GM10266 (cell line): ENCODE measurements around the gene RAB14.
"Not testable (repeated sequence)": the region's sequence is repeated elsewhere in the genome, so short reads cannot be mapped to it uniquely, and the experiment has no call there.

Experiments
- DNase-seq: peaks from one replicate; pipeline ENCODE4 v3.0.0; 2012; ENCODE audit errors: extremely low spot score
- CTCF ChIP-seq: IDR thresholded peaks from 2 replicates; pipeline ENCODE4 v1.5.1; 2012; ENCODE audit warnings: mild to moderate bottlenecking, low read depth; ENCODE audit not compliant: control insufficient read depth, insufficient read depth; ENCODE audit errors: missing control alignments

The RAB14 gene

GRCh38 chr9:121141306-121141705 is 60.4 kb downstream of the RAB14 start:
- no peak for DNase-seq
- no peak for TF ChIP-seq CTCF

- TF ChIP-seq CTCF = no peak
- DNase-seq = no peak
These were observed 61.5 kb downstream of the RAB14 start for GRCh38 chr9:121140162-121140561.

- no peak for TF ChIP-seq CTCF
- DNase-seq = no peak
These were observed 62.7 kb downstream of the RAB14 start for GRCh38 chr9:121138973-121139372.

- no peak for TF ChIP-seq CTCF
These were observed 63.1 kb downstream of the RAB14 start for GRCh38 chr9:121138561-121138960.

GRCh38 chr9:121135642-121136041 is 66.0 kb downstream of the RAB14 start:
- no peak for TF ChIP-seq CTCF
- no peak for DNase-seq

More at GRCh38 chr9:121138561-121138960, 63.1 kb downstream of the RAB14 start:
- no peak for DNase-seq

GRCh38 chr9:121133104-121133816 is 68.4 kb downstream of the RAB14 start:
- no peak for TF ChIP-seq CTCF
- DNase-seq = no peak

GRCh38 chr9:121129384-121129783 is 72.3 kb downstream of the RAB14 start:
- not testable (repeated sequence) for DNase-seq
